IMR-90 (cell line): ENCODE data around the gene CD300LD. TPM values are rescaled to one million over a fixed set of nuclear protein-coding genes. Genes with fewer than 3 reads are reported as not detected.
"Not testable (repeated sequence)": the region's sequence is repeated elsewhere in the genome, so short reads cannot be mapped to it uniquely, and the experiment has no call there.

Source experiments
- ATAC-seq: fragments of 200-7000 bp; cut with Tn5 transposase; 2 replicates; pipeline ENCODE4 v1.9.1; 2020; ENCODE audit warnings: low read depth, mild to moderate bottlenecking, moderate library complexity
- BruUV-seq: library from RNA; stranded (reverse); fragments of 400-500 nt; replicated peaks from 2 replicates; lab custom pipeline; 2021; lab: Mats Ljungman, UMichigan
- CTCF ChIA-PET: fragments of 300-600 bp; formaldehyde crosslinking; extraction: SDS; loops from one replicate; lab custom pipeline; 2021; ENCODE audit warnings: antibody characterized with exemption; lab: Yijun Ruan, JAX
- POLR2A ChIA-PET: fragments of 300-600 bp; sonication (Branson Sonifier 250); formaldehyde crosslinking; loops from one replicate; lab custom pipeline; 2022; ENCODE audit warnings: antibody characterized with exemption; ENCODE audit not compliant: unreplicated experiment; lab: Charles Lee
- DNase-seq: peaks from one replicate; pipeline ENCODE4 v3.0.0; 2013
- H2AFZ ChIP-seq: replicated peaks from 2 replicates; pipeline ENCODE3; 2013; ENCODE audit warnings: low read length, mild to moderate bottlenecking; ENCODE audit not compliant: poor library complexity
- H2AK5ac ChIP-seq: 2 replicates; pipeline ENCODE4 v1.6.1; 2013; ENCODE audit warnings: low read depth, low read length, inconsistent platforms
- H2AK9ac ChIP-seq: replicated peaks from 2 replicates; pipeline ENCODE3; 2013; ENCODE audit warnings: mild to moderate bottlenecking, low read depth, low read length, moderate library complexity; ENCODE audit not compliant: poor library complexity
- H2BK120ac ChIP-seq: 2 replicates; pipeline ENCODE4 v1.6.1; 2013; ENCODE audit warnings: low read depth, low read length, inconsistent platforms
- H2BK15ac ChIP-seq: 3 replicates; pipeline ENCODE4 v1.6.1; 2013; ENCODE audit warnings: low read depth, low read length, inconsistent platforms
- H2BK20ac ChIP-seq: 2 replicates; pipeline ENCODE4 v1.6.1; 2013; ENCODE audit warnings: low read depth, mild to moderate bottlenecking, inconsistent platforms, low read length, moderate library complexity
- H2BK5ac ChIP-seq: 2 replicates; pipeline ENCODE4 v1.6.1; 2013; ENCODE audit warnings: mild to moderate bottlenecking, low read depth, low read length, inconsistent platforms; ENCODE audit not compliant: poor library complexity, severe bottlenecking
- H3K14ac ChIP-seq: replicated peaks from 2 replicates; pipeline ENCODE4 v1.6.1; 2013; ENCODE audit warnings: low read depth, low read length, inconsistent platforms
- H3K18ac ChIP-seq: 2 replicates; pipeline ENCODE4 v1.6.1; 2013; ENCODE audit warnings: low read depth, low read length, control low read depth
- H3K23ac ChIP-seq: 2 replicates; pipeline ENCODE4 v1.6.1; 2013; ENCODE audit warnings: low read depth, low read length, inconsistent platforms
- H3K27ac ChIP-seq: 2 replicates; pipeline ENCODE4 v1.5.1; 2013; ENCODE audit warnings: mild to moderate bottlenecking, control low read depth, low read length; ENCODE audit not compliant: insufficient read depth
- H3K27me3 ChIP-seq: 2 replicates; pipeline ENCODE4 v1.6.1; 2013; ENCODE audit warnings: low read length; ENCODE audit not compliant: control insufficient read depth, insufficient read depth
- H3K36me3 ChIP-seq: 2 replicates; pipeline ENCODE4 v1.6.1; 2013; ENCODE audit warnings: low read length, mixed read lengths; ENCODE audit not compliant: control insufficient read depth, insufficient read depth
- H3K4ac ChIP-seq: 2 replicates; pipeline ENCODE4 v1.6.1; 2013; ENCODE audit warnings: low read depth, low read length, inconsistent platforms
- H3K4me1 ChIP-seq: 2 replicates; pipeline ENCODE4 v1.6.1; 2013; ENCODE audit warnings: low read length, mixed read lengths; ENCODE audit not compliant: control insufficient read depth, insufficient read depth
- H3K4me2 ChIP-seq: 2 replicates; pipeline ENCODE4 v1.6.1; 2013; ENCODE audit warnings: low read depth, mild to moderate bottlenecking, control low read depth, low read length, moderate library complexity
- H3K4me3 ChIP-seq: 2 replicates; pipeline ENCODE4 v1.5.1; 2013; ENCODE audit warnings: low read depth, mild to moderate bottlenecking, control low read depth, low read length, moderate library complexity; ENCODE audit not compliant: insufficient read depth
- H3K56ac ChIP-seq: 2 replicates; pipeline ENCODE4 v1.6.1; 2013; ENCODE audit warnings: low read length, inconsistent platforms; ENCODE audit not compliant: insufficient read depth; ENCODE audit errors: extremely low read depth
- H3K79me1 ChIP-seq, 2 experiments: 2 replicates each; pipeline ENCODE4 v1.6.1; 2013; ENCODE audit warnings: low read length in 2 of 2, inconsistent platforms in 1 of 2, low read depth in 1 of 2
- H3K9ac ChIP-seq: 2 replicates; pipeline ENCODE4 v1.6.1; 2013; ENCODE audit warnings: low read depth, low read length, control low read depth
- H3K9me1 ChIP-seq: 2 replicates; pipeline ENCODE4 v1.6.1; 2013; ENCODE audit warnings: low read length, inconsistent platforms; ENCODE audit not compliant: insufficient read depth
- H3K9me3 ChIP-seq: 2 replicates; pipeline ENCODE4 v1.6.1; 2013; ENCODE audit warnings: low read length; ENCODE audit not compliant: control insufficient read depth, insufficient read depth
- H4K20me1 ChIP-seq: 2 replicates; pipeline ENCODE4 v1.6.1; 2013; ENCODE audit warnings: low read length, inconsistent platforms; ENCODE audit not compliant: insufficient read depth
- H4K5ac ChIP-seq: 2 replicates; pipeline ENCODE4 v1.6.1; 2013; ENCODE audit warnings: mild to moderate bottlenecking, low read depth, low read length, control low read depth
- H4K8ac ChIP-seq, 2 experiments: 2 replicates each; pipeline ENCODE4 v1.6.1; 2013; ENCODE audit warnings: low read depth in 2 of 2, low read length in 2 of 2, control low read depth in 1 of 2, inconsistent platforms in 1 of 2
- H4K91ac ChIP-seq: 2 replicates; pipeline ENCODE4 v1.6.1; 2013; ENCODE audit warnings: low read depth, low read length, inconsistent platforms; ENCODE audit not compliant: insufficient read depth
- BHLHE40 ChIP-seq: fragments of 150-350 bp; IDR thresholded peaks from 2 replicates; pipeline ENCODE4 v1.6.1; 2016; ENCODE audit warnings: mild to moderate bottlenecking, low read depth, low read length
- CEBPB ChIP-seq: IDR thresholded peaks from 2 replicates; pipeline ENCODE4 v1.6.1; 2012; ENCODE audit warnings: low read depth, low read length, improper control_type of control experiment
- CHD1 ChIP-seq: IDR thresholded peaks from 2 replicates; pipeline ENCODE4 v1.6.1; 2012; ENCODE audit warnings: low read depth, low read length, improper control_type of control experiment
- FOS ChIP-seq: fragments of 150-350 bp; IDR thresholded peaks from 2 replicates; pipeline ENCODE4 v1.6.1; 2016; ENCODE audit warnings: low read depth, low read length
- MAZ ChIP-seq: IDR thresholded peaks from 2 replicates; pipeline ENCODE4 v1.6.1; 2012; ENCODE audit warnings: low read depth, mild to moderate bottlenecking, low read length, improper control_type of control experiment, moderate library complexity, borderline replicate concordance
- POLR2A ChIP-seq: IDR thresholded peaks from 2 replicates; pipeline ENCODE4 v1.6.1; 2012; ENCODE audit warnings: mild to moderate bottlenecking, low read depth, low read length
- RFX5 ChIP-seq: IDR thresholded peaks from 2 replicates; pipeline ENCODE4 v1.8.0; 2012; ENCODE audit warnings: low read depth, mild to moderate bottlenecking, low read length, moderate library complexity
- SMC3 ChIP-seq: fragments of 150-350 bp; IDR thresholded peaks from 2 replicates; pipeline ENCODE4 v1.6.1; 2016; ENCODE audit warnings: low read depth, mild to moderate bottlenecking, antibody characterized with exemption, low read length, moderate library complexity
- WGBS, 2 experiments: methylation state at CpG; one replicate each; pipeline versions ENCODE4 v1.1.5 to v1.1.7; 2013; ENCODE audit warnings: missing lambda C conversion rate in 2 of 2; ENCODE audit not compliant: insufficient read length in 1 of 2; ENCODE audit errors: extremely low coverage in 2 of 2; 5-methylcytosine and 5-hydroxymethylcytosine counted together
- dilution Hi-C: fragments of 300-500 bp; cut with HindIII; formaldehyde crosslinking; loops from one replicate; pipeline ENCODE4 v1.14.3; 2018; ENCODE audit warnings: low sequenced_read_pairs; ENCODE audit not compliant: unreplicated experiment
- in situ Hi-C: fragments of 300-500 bp; cut with MboI; formaldehyde crosslinking; loops from 3 replicates; pipeline ENCODE4 v1.14.3; 2019; ENCODE audit warnings: low sequenced_read_pairs, inconsistent platforms, mixed read lengths
- intact Hi-C: fragments of 100-400 bp; cut with micrococcal nuclease; formaldehyde crosslinking; loops from 2 replicates; pipeline ENCODE4 v1.10.0; 2022
- polyA plus RNA-seq, 3 experiments: library from polyadenylated mRNA; depleted of rRNA; stranded (reverse); fragments of >200 nt; gene quantifications; 2 replicates each; pipeline ENCODE4 v1.2.3, GENCODE V29; 2012; ENCODE audit warnings: low replicate concordance in 1 of 3
- total RNA-seq: library from RNA; depleted of rRNA; stranded (reverse); fragments of >200 nt; gene quantifications from 2 replicates; pipeline ENCODE4 v1.2.3, GENCODE V29; 2012

CD300LD gene
- total and polyA plus RNA-seq, 2 of the 4 experiments (the other 2 are of a cell fraction): not detected

DNA sequence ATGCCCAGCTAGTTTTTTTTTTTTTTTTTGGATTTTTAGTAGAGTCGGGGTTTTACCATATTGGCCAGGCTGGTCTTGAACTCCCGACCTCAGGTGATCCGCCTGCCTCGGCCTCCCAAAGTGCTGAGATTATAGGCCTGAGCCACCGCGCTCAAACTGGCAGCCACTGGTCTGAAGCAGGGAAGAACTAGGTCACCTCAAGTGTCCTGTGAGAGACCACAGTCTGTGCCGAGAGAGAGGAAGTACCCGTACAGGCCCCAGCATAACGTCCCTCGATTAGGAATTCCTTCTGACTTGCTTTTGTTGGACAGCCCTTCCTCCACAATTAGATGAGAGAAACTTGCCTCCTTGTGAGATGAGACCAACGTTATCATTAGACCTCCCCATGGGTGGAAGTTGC, 45.2 kb upstream of the CD300LD start:
- H3K79me1 ChIP-seq: no peaks in the 10 kb centered on the region
- no peak overlapping the region for H2BK120ac ChIP-seq
- H2BK5ac ChIP-seq: no peak overlapping the region
- H3K9me3 ChIP-seq: no peaks in the 10 kb centered on the region; the same call in 1 of the 2 replicates
- ChIA-PET CTCF (no interaction called here), POLR2A (no interaction called here)
- TF ChIP-seq MAZ (no peak), CHD1 (no peak), SMC3 (no peak), CEBPB (no peak), FOS (no peak), RFX5 (no peak), POLR2A (no peak), BHLHE40 (no peak)
- no peak overlapping the region for H4K91ac ChIP-seq
- BruUV-seq: no TSS peak
- no peaks in the 10 kb centered on the region for H3K9me1 ChIP-seq
- no peak overlapping the region for H2AK9ac ChIP-seq
- H3K56ac ChIP-seq: no peak overlapping the region
- H4K8ac ChIP-seq: no peak overlapping the region
- H2AFZ ChIP-seq: no peak overlapping the region
- H3K27ac ChIP-seq: no peak overlapping the region
- no peaks in the 10 kb centered on the region for H4K20me1 ChIP-seq
- H3K9ac ChIP-seq: no peak overlapping the region
- H3K27me3 ChIP-seq: no peaks in the 10 kb centered on the region
- no peak overlapping the region for H3K4ac ChIP-seq
- in situ Hi-C loops: no loop called here
- no peaks in the 10 kb centered on the region for H3K36me3 ChIP-seq
- H2AK5ac ChIP-seq: no peak overlapping the region
- H3K18ac ChIP-seq: no peak overlapping the region
- H3K4me2 ChIP-seq: no peak overlapping the region
- intact Hi-C loops: no loop called here
- ATAC-seq (no peak), DNase-seq (no peak)
- no peak overlapping the region for H3K4me3 ChIP-seq
- whole genome bisulfite sequencing, 2 experiments: no CpG with 5 or more reads among the region's 11 CpGs
- dilution Hi-C loops: no loop called here
- H2BK20ac ChIP-seq: no peak overlapping the region
- H3K23ac ChIP-seq: no peak overlapping the region
- no peaks in the 10 kb centered on the region for H3K4me1 ChIP-seq
- no peak overlapping the region for H2BK15ac ChIP-seq
- H4K5ac ChIP-seq: no peak overlapping the region
- no peak overlapping the region for H3K14ac ChIP-seq

DNA sequence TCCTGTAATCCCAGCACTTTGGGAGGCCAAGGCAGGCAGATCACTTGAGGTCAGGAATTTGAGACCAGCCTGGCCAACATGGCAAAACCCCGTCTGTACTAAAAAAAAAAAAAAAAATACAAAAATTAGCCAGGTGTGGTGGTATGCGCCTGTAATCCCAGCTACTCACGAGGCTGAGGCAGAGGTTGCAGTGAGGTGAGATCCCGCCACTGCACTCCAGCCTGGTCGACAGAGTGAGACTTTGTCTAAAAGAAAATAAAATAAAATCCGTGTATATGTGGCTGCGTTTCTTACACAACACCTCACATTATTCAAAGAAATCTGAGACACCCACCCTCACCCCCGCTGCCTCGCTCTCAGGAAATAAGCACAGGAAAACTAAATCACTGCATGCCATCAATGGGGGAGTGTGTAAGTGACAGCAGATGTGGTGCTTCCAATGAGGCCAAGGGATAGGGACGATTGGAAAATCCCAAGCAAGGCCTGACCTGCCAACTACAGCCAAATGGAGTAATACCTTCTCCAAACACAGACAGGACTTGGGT, 44.5 kb upstream of the CD300LD start:
- H4K5ac ChIP-seq, POLR2A ChIA-PET, dilution Hi-C loops, in situ Hi-C loops, H2AK5ac ChIP-seq, H3K79me1 ChIP-seq, H3K9me1 ChIP-seq, H2BK15ac ChIP-seq, H2AK9ac ChIP-seq, BruUV-seq, CTCF ChIA-PET, ATAC-seq, H3K18ac ChIP-seq, H3K56ac ChIP-seq, H3K4me3 ChIP-seq, H4K20me1 ChIP-seq, H3K9me3 ChIP-seq, DNase-seq, H2BK20ac ChIP-seq, H3K9ac ChIP-seq, H2BK5ac ChIP-seq, H3K4me1 ChIP-seq, H3K14ac ChIP-seq, H3K4ac ChIP-seq, H3K27ac ChIP-seq, H3K4me2 ChIP-seq, intact Hi-C loops, H2BK120ac ChIP-seq, H4K91ac ChIP-seq, H3K36me3 ChIP-seq, H2AFZ ChIP-seq, H3K27me3 ChIP-seq, H3K23ac ChIP-seq, H4K8ac ChIP-seq: not testable (repeated sequence)
- no CpG with 5 or more reads among the region's 10 CpGs for WGBS, 2 experiments
